Measurements from ENCODE around the gene CRY2.

DNA sequence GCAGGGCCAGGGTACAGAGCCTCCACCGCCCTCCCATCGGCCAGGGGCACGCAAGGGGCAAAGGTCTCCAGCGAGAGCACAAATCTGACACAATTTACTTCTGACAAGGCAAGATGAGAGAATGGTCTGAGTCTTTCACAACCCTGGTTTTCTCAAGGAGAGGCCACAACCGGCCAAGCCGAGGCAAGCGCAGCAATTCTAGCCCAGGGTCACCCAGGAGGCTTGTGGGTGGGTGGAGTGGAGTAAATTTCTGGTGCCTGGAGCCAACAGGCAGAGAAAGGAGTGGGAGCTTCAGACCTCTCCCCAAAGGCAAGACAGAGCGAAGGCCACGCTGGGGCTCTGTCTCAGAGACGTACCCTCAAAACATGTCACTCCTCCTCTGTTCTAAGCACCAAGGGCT lies 84.5 kb downstream of the CRY2 start:
- no peak for TF ChIP-seq POLR2A (IDR thresholded peaks at IDR 0.05)
- TF ChIP-seq, protein P1, sequence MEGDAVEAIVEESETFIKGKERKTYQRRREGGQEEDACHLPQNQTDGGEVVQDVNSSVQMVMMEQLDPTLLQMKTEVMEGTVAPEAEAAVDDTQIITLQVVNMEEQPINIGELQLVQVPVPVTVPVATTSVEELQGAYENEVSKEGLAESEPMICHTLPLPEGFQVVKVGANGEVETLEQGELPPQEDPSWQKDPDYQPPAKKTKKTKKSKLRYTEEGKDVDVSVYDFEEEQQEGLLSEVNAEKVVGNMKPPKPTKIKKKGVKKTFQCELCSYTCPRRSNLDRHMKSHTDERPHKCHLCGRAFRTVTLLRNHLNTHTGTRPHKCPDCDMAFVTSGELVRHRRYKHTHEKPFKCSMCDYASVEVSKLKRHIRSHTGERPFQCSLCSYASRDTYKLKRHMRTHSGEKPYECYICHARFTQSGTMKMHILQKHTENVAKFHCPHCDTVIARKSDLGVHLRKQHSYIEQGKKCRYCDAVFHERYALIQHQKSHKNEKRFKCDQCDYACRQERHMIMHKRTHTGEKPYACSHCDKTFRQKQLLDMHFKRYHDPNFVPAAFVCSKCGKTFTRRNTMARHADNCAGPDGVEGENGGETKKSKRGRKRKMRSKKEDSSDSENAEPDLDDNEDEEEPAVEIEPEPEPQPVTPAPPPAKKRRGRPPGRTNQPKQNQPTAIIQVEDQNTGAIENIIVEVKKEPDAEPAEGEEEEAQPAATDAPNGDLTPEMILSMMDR (IDR thresholded peaks at IDR 0.05), result no peak

Data from esophagus squamous epithelium (tissue), 4 donors.